Stimulated activated CD8-positive, alpha-beta memory T cell treated with anti-CD3 and anti-CD28 coated beads, Interleukin-12 subunit alpha, Interleukin-12 subunit beta, amount 100 ng/mL, for 1 hour (primary cell): ENCODE results near the gene MYT1.

ENCODE experiments used
- DNase-seq: peaks from one replicate; pipeline ENCODE4 v3.0.0-alpha.2; 2020; ENCODE audit warnings: low read depth

Gene MYT1

DNA sequence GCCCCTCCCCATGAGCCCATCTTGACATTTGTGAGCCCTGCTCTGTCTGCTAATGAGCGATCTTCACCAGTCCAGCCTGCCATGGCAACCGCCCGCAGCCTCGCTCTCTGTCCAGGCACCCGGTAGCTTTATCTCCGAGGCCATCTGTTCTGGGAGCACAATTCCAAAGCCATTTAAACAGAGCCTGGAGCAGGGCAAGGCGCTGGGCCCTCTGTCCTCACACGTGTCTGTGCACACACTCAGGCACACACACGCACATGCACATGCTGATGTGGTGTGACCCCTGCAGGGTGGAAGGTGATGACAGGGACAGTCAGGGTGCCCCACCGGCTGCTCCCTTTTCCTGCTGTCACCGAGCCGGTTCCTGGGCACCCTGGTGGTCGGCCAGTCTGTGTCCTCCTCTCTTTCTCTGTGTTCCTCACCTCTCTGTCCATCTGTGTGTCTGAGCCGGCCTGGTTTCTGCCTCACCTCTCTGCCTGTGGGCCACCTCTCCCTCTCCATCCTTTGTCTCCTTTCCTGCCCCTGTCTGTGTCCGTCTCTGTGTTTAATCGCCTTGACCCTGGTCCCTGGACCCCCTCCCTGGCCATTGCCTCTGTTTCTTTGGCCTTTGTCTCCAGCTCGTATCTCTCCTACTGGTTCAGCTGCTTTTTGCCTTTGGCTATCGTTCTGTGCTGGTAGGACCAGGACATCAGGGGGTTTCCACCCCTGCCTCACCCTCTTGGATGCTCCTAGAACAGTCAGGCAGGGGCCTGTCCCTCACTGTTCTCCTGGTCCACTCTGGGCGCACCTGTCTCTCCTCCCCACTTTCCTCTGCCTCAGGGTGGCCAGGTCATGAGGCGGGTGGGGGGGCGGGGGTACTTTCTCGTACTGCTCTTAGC lies 8.8 kb upstream of the MYT1 start:
- DNase-seq, result no peak

DNA sequence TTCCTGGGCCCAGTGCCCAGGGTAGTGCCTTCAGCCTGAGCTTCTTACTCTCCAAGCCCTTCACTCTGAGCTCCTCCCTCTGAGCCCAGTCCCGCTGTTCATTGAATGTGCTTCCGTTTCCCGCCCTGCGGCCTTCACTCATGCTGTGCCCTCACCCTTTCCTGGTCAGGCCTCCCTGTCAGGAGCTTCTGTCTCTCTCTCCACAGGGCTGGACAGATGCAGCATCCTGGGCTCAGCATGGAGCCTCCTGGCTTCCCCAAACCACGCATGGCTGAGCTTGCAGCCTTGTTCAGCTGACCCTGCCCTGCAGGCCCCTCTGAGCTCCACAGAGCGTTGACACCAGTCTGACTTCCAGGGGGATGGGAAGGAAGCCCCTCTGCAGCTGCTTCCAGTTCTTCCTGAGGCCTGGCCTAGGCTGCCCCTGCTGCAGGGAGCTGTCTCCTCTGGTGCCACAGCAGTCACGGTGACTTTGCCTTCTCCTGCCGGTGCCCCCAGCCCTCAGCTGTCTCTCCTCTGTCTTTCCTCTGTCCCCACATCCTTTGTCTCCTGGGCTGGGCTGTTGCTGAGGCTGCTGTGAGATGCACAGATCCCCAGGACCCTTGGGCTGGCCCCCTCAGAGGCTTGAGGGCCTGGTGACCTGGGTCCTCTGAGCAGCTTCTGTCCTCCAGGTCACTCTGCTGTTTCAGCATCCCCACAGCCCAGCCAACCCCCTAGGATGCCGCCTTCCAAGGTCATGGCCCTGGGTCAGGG lies 7.9 kb upstream of the MYT1 start:
- no peak for DNase-seq

DNA sequence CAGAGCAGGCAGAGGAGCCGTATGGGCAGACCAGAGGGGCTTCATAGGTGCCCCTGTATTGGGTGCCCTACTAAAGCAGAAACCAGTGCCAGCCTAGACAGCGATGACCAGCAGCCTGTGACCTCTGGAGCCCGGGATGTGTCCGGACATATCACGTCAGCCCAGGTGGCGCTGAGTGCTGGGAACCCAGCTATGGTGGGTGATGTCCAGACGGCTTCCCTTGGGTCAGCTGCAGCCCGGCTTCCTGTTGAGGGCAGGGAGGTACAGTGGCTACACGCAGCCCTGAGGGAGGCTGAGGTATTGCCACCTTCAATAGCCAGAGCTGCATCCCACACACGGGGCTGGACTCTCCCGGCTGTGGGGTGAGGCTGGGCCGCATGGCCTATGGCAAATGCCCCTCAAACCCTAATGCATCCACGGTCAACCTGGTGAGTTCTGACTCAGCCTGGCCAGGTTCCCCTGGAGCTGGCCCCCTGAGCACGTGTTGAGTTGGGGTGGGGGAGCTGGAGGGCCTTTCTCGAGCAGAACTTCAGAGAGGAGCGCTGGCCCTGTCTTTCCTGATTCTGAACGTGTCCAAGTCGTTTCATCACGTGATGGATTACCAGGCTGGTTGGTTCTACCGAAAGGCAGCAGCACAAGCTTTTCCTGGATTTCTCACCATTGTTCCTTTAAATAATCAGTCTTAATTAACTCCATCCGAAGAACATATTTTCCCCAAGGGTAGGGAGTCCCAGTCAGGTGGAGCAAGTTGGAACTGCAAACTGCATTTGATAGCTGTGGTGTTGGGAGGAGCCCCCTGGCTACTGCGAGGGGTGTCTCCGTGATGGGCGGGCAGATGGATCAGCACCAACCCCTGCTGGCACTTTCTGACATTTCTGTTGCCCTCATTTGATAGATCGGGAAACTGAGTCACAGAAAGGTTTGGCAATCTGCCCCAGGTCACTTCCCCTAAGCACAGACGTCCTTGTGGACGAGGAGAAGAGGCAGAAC lies 7.1 kb upstream of the MYT1 start:
- DNase-seq, result no peak

DNA sequence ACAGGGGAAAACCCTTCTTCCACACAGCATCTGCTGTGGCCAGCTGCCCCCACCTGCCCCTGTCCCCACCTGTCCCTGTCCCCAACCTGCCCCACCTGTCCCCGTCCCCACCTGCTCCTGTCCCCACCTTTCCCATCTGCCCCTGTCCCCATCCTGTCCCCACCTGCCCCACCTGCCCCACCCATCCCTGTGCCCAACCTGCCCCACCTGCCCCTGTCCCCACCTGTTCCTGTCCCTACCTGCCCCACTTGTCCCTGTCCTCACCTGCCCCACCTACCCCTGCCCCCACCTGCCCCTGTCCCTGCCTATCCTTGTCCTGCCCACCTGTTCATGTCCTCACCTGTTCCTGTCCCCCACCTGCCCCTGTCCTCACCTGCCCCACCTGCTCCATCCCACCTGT lies 6.4 kb upstream of the MYT1 start:
- DNase-seq, result no peak

- DNase-seq, result no peak
These were observed 5.6 kb upstream of the MYT1 start for GRCh38 chr20:64158346-64159285.

DNA sequence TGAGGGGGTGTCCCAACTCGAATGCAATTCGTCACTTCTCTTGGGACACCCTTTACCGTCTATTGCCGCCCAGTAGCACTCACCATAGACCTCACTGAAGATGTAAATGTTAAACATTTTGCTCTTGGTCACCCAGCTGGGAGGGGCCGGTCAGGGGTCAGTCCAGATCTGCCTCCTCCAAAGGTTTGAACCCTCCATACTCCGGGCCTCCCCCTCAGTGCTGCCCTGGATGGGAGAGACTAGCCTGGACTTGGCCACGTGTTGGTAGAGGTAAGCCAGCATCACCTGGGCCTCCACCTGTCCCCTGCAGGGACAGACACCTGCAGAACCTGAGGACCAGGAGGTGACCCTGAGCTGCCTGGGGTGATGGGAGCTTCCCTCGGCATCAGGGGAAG lies 5.0 kb upstream of the MYT1 start:
- DNase-seq, result no peak

DNA sequence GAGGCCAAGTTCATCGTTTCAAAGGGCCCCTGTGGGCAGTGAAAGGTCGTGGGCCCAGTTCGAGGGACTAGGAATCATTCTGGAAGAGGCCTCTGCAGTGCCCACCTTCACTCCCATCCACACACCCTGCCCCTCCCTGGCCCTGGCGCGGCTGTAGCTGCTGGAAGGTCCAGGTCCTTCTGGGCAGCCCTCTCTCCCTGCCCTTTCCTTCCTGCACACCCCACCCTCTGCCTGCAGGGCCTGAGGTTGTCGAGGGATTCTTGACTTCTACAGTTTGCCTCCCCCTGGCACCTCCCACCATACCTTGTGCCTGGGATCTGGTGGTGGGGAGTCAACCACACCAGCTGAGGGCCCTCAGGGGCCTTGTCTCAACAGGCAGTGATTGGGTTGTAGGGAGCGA lies 4.5 kb upstream of the MYT1 start:
- DNase-seq, result no peak

- DNase-seq, result no peak
These were observed 4.1 kb upstream of the MYT1 start for GRCh38 chr20:64160118-64160517.

DNA sequence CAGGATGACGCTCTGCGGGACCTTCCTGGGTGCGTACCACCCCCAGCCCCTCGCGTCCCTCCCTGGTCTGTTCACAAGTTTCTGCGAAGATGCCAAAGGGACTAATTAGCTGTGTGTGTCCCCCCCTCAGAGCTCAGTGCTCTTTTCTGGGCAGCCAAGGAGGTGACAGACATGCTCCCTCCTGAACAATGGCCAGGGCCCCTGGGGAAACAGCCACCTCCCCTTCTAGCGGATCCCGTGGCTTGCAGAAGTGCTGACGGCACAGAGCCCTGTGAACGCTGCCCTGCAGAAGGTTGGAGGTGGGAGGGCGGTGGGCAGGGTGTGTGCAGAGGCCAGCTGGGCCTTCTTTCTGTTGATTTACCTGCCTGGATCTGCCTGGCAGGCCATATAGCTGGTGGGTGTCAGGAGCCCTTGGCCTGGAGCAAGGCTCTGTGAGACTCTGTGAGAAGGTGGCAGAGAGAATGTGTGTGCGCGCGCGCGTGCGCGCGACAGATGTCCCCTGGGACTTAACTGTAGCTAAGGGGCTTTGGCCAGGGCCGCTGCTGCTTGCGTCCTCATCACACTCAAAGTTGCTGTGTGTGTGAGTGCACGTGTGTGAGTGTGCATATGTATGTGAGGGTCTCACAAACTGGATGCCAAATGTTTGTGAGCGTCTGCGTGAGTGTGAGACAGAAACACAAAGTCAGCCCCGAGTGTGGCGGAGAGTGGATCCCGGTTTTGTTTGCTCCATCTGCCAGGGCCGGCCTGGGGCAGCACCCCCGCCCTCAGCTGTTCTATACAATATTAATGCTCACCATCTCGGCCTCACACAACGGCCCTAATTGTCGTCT lies 3.5 kb upstream of the MYT1 start:
- no peak for DNase-seq

DNA sequence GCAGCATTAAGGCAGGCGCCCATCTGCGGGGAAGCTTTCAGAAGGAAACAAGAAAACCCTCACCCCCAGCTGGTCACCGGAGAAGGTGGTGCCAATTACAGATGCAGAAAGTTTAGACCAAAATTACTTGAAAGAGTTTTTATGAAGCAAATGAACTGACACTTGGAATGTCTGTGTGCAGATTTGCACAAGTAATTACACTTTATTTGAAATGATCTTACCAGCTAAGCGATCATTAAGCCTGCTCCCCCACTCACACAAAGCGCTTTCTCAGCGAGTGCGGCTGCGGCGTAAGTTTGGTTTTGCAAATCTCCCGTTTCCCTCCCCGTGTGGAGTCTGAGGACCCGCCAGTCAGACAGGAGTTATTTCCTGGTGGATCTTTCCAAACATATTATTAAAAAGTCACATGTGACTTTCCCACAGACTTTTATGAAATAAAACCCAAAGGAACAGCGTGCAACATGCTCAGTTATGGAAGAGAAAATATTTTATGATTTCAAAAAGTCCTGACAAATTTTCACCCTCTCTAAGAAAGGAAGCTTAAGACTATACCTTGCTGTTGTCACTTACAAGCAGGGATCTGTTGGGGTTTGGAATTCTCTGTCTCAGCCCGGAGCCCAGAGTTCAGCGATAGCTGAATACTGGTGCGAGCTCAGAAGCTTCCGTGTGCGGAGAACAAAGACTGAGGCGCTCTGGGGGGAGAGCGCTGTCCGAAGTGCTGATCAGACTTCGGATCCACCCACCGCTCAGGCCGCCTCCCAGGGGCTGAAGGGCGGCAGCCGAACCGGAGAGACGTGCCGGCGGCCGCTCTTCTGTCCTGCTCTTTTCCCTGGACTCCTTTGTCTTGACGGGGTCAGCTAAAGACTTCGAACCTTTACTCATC lies 2.7 kb upstream of the MYT1 start:
- DNase-seq, result no peak

- no peak for DNase-seq
These were observed 1.9 kb upstream of the MYT1 start for GRCh38 chr20:64162239-64162910.

GRCh38 chr20:64163776-64164122 lies 503 bp upstream of the MYT1 start:
- no peak for DNase-seq

GRCh38 chr20:64165866-64166600 lies 1.8 kb downstream of the MYT1 start:
- DNase-seq, result no peak

- DNase-seq, result no peak
These were observed 2.7 kb downstream of the MYT1 start for GRCh38 chr20:64166721-64167615.

DNA sequence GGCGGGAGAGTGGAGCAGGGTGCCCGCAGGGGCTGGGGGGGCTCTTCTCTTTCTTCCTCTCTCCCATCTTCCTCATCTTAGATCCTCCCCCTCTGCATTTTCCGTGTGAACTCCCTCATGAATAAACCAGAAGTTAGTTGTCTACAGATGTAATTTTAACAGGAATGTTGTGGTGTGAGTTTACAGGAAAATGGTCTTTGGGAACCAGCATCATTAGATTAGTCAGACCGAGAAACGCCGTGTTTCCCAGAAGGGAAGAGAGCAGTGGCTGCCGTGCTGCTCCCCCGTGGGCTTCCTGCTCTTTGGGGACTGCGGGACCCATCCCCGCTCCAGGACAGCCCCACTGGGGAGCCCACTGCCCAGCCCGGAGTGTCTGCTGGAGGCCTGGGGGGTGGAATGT lies 3.4 kb downstream of the MYT1 start:
- DNase-seq, result no peak

DNA sequence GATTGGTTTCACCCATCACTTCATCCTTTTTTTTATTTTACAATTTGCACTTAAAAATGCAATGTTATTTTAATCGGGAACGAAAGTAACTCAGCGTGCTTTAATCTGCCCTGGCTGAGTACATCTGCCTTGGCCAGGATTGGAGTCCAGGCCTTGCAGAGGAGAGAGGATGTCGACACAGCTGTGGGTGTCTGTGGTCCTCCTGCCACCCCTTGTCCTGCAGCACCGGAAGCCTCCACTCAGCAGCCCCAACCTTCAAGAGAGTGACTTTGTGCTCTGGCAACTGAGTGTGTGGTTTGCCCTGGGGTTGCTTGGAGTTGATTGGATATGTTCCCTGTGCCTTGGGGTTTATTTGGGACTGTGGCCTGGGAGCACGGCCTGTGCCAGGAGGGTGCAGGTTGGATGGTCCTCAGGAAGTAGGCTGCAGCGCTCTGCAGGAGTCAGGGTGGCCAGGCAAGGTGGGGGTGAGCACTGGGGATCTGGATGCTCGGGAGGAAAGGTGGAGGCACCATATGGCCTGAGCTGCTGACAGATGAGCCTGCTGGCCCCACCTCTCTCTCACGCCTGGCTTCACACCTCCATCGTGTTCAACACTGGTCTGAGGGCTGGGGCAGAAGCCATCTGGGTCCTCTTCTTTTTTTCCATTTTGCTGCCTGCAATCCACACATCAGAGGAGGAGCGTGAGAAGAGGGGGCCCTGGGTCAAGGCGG lies 4.3 kb downstream of the MYT1 start:
- no peak for DNase-seq
